Activated T-cell treated with anti-CD3 and anti-CD28 coated beads for 4 hours (primary cell): ENCODE measurements around the gene CEBPA.

Source experiments
- DNase-seq: peaks from one replicate; pipeline ENCODE4 v3.0.0-alpha.2; 2020

The CEBPA gene

GRCh38 chr19:33270769-33271168, 31.6 kb downstream of the CEBPA start:
- no peak for DNase-seq

GRCh38 chr19:33269016-33269415, 33.3 kb downstream of the CEBPA start:
- no peak for DNase-seq

GRCh38 chr19:33268162-33268991, 34.0 kb downstream of the CEBPA start:
- no peak for DNase-seq

- no peak for DNase-seq
Observed at GRCh38 chr19:33267706-33268105, 34.6 kb downstream of the CEBPA start.

GRCh38 chr19:33266974-33267484, 35.3 kb downstream of the CEBPA start:
- no peak for DNase-seq

GRCh38 chr19:33264881-33265445, 37.4 kb downstream of the CEBPA start:
- no peak for DNase-seq

- no peak for DNase-seq
Observed at GRCh38 chr19:33263325-33264023, 38.9 kb downstream of the CEBPA start.

GRCh38 chr19:33261511-33262189, 40.7 kb downstream of the CEBPA start:
- no peak for DNase-seq

GRCh38 chr19:33260628-33261418, 41.5 kb downstream of the CEBPA start:
- DNase-seq, result no peak

GRCh38 chr19:33259539-33259938, 42.8 kb downstream of the CEBPA start:
- no peak for DNase-seq

- DNase-seq, result no peak
Observed at GRCh38 chr19:33257828-33258227, 44.5 kb downstream of the CEBPA start.

- no peak for DNase-seq
Observed at GRCh38 chr19:33256261-33256660, 46.1 kb downstream of the CEBPA start.

- DNase-seq, result no peak
Observed at GRCh38 chr19:33255781-33256180, 46.6 kb downstream of the CEBPA start.

- no peak for DNase-seq
Observed at GRCh38 chr19:33254245-33254824, 48.0 kb downstream of the CEBPA start.

- DNase-seq, result no peak
Observed at GRCh38 chr19:33252971-33253370, 49.4 kb downstream of the CEBPA start.

GRCh38 chr19:33252418-33252962, 49.8 kb downstream of the CEBPA start:
- no peak for DNase-seq

GRCh38 chr19:33251526-33252090, 50.7 kb downstream of the CEBPA start:
- no peak for DNase-seq

- DNase-seq, result no peak
Observed at GRCh38 chr19:33251076-33251475, 51.3 kb downstream of the CEBPA start.

- no peak for DNase-seq
Observed at GRCh38 chr19:33250500-33250899, 51.8 kb downstream of the CEBPA start.
